HepG2 (cell line): Measurements from ENCODE around the gene ZBTB7A. TPM values are rescaled to one million over a fixed set of nuclear protein-coding genes. Genes with fewer than 3 reads are reported as not detected.

Experiments
- ATF3 ChIP-seq: sonication (generic); formaldehyde crosslinking; IDR thresholded peaks from 2 replicates; pipeline ENCODE4 v1.4.0; 2020; ENCODE audit warnings: missing genetic modification reagents
- BHLHE40 ChIP-seq: IDR thresholded peaks from 2 replicates; pipeline ENCODE4 v1.6.1; 2011; ENCODE audit warnings: low read length, improper control_type of control experiment
- CBX5 ChIP-seq: sonication (generic); formaldehyde crosslinking; IDR thresholded peaks from 2 replicates; pipeline ENCODE4 v1.4.0; 2020; ENCODE audit warnings: missing genetic modification reagents, borderline replicate concordance
- CHD2 ChIP-seq: IDR thresholded peaks from 2 replicates; pipeline ENCODE4 v1.6.1; 2011; ENCODE audit warnings: low read depth, low read length, improper control_type of control experiment
- FOSL2 ChIP-seq: sonication (generic); formaldehyde crosslinking; IDR thresholded peaks from 2 replicates; pipeline ENCODE4 v1.4.0; 2020; ENCODE audit warnings: missing genetic modification reagents
- GABPB1 ChIP-seq: IDR thresholded peaks from 2 replicates; pipeline ENCODE4 v1.6.1; 2016; ENCODE audit warnings: mild to moderate bottlenecking, missing genetic modification reagents, moderate library complexity, missing compliant biosample characterization
- HOXA3 ChIP-seq: sonication (generic); formaldehyde crosslinking; IDR thresholded peaks from 2 replicates; pipeline ENCODE4 v1.5.0; 2020; ENCODE audit warnings: missing genetic modification reagents
- KLF11 ChIP-seq: IDR thresholded peaks from 2 replicates; pipeline ENCODE4 v1.6.1; 2016; ENCODE audit warnings: missing compliant biosample characterization
- KLF16 ChIP-seq, 2 experiments: sonication (generic) in 1 of 2; formaldehyde crosslinking in 1 of 2; IDR thresholded peaks; 2 replicates each; pipeline versions ENCODE4 v1.6.1 to v1.8.0; 2016 to 2023; ENCODE audit warnings: missing genetic modification reagents in 2 of 2, missing compliant biosample characterization in 1 of 2
- NFE2L1 ChIP-seq: sonication (generic); formaldehyde crosslinking; IDR thresholded peaks from 2 replicates; pipeline ENCODE4 v1.4.0; 2020; ENCODE audit warnings: missing genetic modification reagents, mild to moderate bottlenecking, borderline replicate concordance
- NFYC ChIP-seq: IDR thresholded peaks from 2 replicates; pipeline ENCODE4 v1.6.1; 2016; ENCODE audit warnings: missing genetic modification reagents, missing compliant biosample characterization
- RAD51 ChIP-seq: fragments of 450-650 bp; IDR thresholded peaks from 2 replicates; pipeline ENCODE4 v1.6.1; 2016; ENCODE audit warnings: borderline replicate concordance
- RBFOX2 ChIP-seq: fragments of 200-400 bp; formaldehyde crosslinking; IDR thresholded peaks from 2 replicates; pipeline ENCODE4 v1.6.1; 2017; ENCODE audit warnings: low read depth, mild to moderate bottlenecking, low read length
- REXO4 ChIP-seq: sonication (generic); formaldehyde crosslinking; IDR thresholded peaks from 2 replicates; pipeline ENCODE4 v1.8.0; 2022; ENCODE audit warnings: missing genetic modification reagents, mild to moderate bottlenecking, borderline replicate concordance
- SALL2 ChIP-seq: sonication (generic); formaldehyde crosslinking; IDR thresholded peaks from 2 replicates; pipeline ENCODE4 v1.8.1; 2023; ENCODE audit warnings: mild to moderate bottlenecking, missing genetic modification reagents, inconsistent platforms
- SATB2 ChIP-seq: sonication (generic); formaldehyde crosslinking; IDR thresholded peaks from 2 replicates; pipeline ENCODE4 v1.5.0; 2020; ENCODE audit warnings: missing genetic modification reagents
- ZFY ChIP-seq: sonication (generic); formaldehyde crosslinking; IDR thresholded peaks from 2 replicates; pipeline ENCODE4 v1.4.0; 2020; ENCODE audit warnings: missing genetic modification reagents
- ZNF383 ChIP-seq: sonication (generic); formaldehyde crosslinking; IDR thresholded peaks from 2 replicates; pipeline ENCODE4 v1.4.0; 2020; ENCODE audit warnings: missing genetic modification reagents, mild to moderate bottlenecking, borderline replicate concordance
- ZNF468 ChIP-seq: sonication (generic); formaldehyde crosslinking; IDR thresholded peaks from 2 replicates; pipeline ENCODE4 v1.8.0; 2022; ENCODE audit warnings: mild to moderate bottlenecking, moderate library complexity, missing genetic modification reagents
- ZNF687 ChIP-seq: sonication (generic); formaldehyde crosslinking; IDR thresholded peaks from 2 replicates; pipeline ENCODE4 v1.5.1; 2020; ENCODE audit warnings: mild to moderate bottlenecking, missing genetic modification reagents, moderate library complexity
- ZNF839 ChIP-seq: sonication (generic); formaldehyde crosslinking; IDR thresholded peaks from 2 replicates; pipeline ENCODE4 v1.4.0; 2020; ENCODE audit warnings: missing genetic modification reagents, mild to moderate bottlenecking, borderline replicate concordance
- polyA plus RNA-seq, 8 experiments: library from polyadenylated mRNA; depleted of rRNA in 3 of 8; stranded (reverse) in 7 of 8; unstranded in 1 of 8; fragments of >200 nt; fragmentation: Illumina TruSeq in 4 of 8; extraction: Trizol in 4 of 8; gene quantifications; 2 replicates each; pipeline versions ENCODE4 v1.2.1 to v1.2.3, GENCODE V29; 2011 to 2016; ENCODE audit warnings: low read depth in 4 of 8, missing spikeins in 1 of 8, mixed read lengths in 1 of 8; ENCODE audit not compliant: insufficient read depth in 1 of 8
- total RNA-seq, 5 experiments: library from RNA; depleted of rRNA; stranded (reverse); fragments of >200 nt; fragmentation: Illumina TruSeq; extraction: Trizol; gene quantifications; 2 replicates each; pipeline ENCODE4 v1.2.3, GENCODE V29; 2016; ENCODE audit warnings: low read depth in 1 of 5
- TF ChIP-seq, protein P1 (sequence below): sonication (generic); formaldehyde crosslinking; IDR thresholded peaks from 2 replicates; pipeline ENCODE4 v1.4.0; 2020; ENCODE audit warnings: missing genetic modification reagents
- TF ChIP-seq, protein P2 (sequence below): sonication (generic); formaldehyde crosslinking; IDR thresholded peaks from 2 replicates; pipeline ENCODE4 v1.4.0; 2020; ENCODE audit warnings: mild to moderate bottlenecking, missing genetic modification reagents
- TF ChIP-seq, protein P3 (sequence below): IDR thresholded peaks from 2 replicates; pipeline ENCODE4 v1.6.1; 2016; ENCODE audit warnings: missing compliant biosample characterization, missing genetic modification reagents, borderline replicate concordance

Gene ZBTB7A
- total and polyA plus RNA-seq, 2 of the 13 experiments (the other 11 are each of a cell fraction or from before 2014, with no cell fraction given): 3.6 to 4.0 TPM

GRCh38 chr19:4065430-4066175 is 1.1 kb downstream of the ZBTB7A start (continued):
- TF ChIP-seq, protein P1, sequence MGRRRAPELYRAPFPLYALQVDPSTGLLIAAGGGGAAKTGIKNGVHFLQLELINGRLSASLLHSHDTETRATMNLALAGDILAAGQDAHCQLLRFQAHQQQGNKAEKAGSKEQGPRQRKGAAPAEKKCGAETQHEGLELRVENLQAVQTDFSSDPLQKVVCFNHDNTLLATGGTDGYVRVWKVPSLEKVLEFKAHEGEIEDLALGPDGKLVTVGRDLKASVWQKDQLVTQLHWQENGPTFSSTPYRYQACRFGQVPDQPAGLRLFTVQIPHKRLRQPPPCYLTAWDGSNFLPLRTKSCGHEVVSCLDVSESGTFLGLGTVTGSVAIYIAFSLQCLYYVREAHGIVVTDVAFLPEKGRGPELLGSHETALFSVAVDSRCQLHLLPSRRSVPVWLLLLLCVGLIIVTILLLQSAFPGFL: no peak
- no peak for TF ChIP-seq SATB2 (CRISPR knock-in tag)
- peak in 1 of 2 experiments; percentile 53; a peak in 1 of 4 replicates for TF ChIP-seq KLF16 (CRISPR knock-in tag; IDR thresholded peaks at IDR 0.05)
- 0 out of 2 replicates have a peak, but pooled peaks have one; percentile 26 for TF ChIP-seq FOSL2 (CRISPR knock-in tag)
- TF ChIP-seq ZNF468 (CRISPR knock-in tag): no peak
- TF ChIP-seq, protein P2, sequence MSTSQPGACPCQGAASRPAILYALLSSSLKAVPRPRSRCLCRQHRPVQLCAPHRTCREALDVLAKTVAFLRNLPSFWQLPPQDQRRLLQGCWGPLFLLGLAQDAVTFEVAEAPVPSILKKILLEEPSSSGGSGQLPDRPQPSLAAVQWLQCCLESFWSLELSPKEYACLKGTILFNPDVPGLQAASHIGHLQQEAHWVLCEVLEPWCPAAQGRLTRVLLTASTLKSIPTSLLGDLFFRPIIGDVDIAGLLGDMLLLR (CRISPR knock-in tag): no peak
- no peak for TF ChIP-seq ZNF839 (CRISPR knock-in tag)
- peak; percentile 88 for TF ChIP-seq GABPB1
- no peak for TF ChIP-seq RAD51
- TF ChIP-seq RBFOX2: peak; percentile 74
- no peak for TF ChIP-seq CBX5 (CRISPR knock-in tag)
- TF ChIP-seq ZFY (CRISPR knock-in tag): peak; percentile 84
- TF ChIP-seq NFYC (CRISPR knock-in tag): peak; percentile 79
- TF ChIP-seq ATF3: no peak
- no peak for TF ChIP-seq ZNF687 (CRISPR knock-in tag)
- TF ChIP-seq CHD2: peak; percentile 19; the same call in 1 of the 2 replicates
- no peak for TF ChIP-seq NFE2L1
- no peak for TF ChIP-seq BHLHE40
- TF ChIP-seq, protein P3, sequence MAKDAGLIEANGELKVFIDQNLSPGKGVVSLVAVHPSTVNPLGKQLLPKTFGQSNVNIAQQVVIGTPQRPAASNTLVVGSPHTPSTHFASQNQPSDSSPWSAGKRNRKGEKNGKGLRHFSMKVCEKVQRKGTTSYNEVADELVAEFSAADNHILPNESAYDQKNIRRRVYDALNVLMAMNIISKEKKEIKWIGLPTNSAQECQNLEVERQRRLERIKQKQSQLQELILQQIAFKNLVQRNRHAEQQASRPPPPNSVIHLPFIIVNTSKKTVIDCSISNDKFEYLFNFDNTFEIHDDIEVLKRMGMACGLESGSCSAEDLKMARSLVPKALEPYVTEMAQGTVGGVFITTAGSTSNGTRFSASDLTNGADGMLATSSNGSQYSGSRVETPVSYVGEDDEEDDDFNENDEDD (CRISPR knock-in tag): peak; percentile 41; the same call in 1 of the 2 replicates
- TF ChIP-seq REXO4 (CRISPR knock-in tag): no peak
- TF ChIP-seq SALL2 (CRISPR knock-in tag): 0 out of 2 replicates have a peak, but pooled peaks have one; percentile 31
- peak; percentile 36; the same call in 1 of the 2 replicates for TF ChIP-seq HOXA3 (CRISPR knock-in tag)
- no peak for TF ChIP-seq ZNF383 (CRISPR knock-in tag)
- TF ChIP-seq KLF11 (CRISPR knock-in tag): no peak
